Activated T-cell treated with anti-CD3 and anti-CD28 coated beads, Interleukin-2, amount 50 U/mL, for 72 hours (primary cell): ENCODE measurements around the gene WDR74. TPM values are rescaled to one million over a fixed set of nuclear protein-coding genes. Genes with fewer than 3 reads are reported as not detected.
A peak's percentile ranks its signal among the peaks of the same experiment; 100 is the strongest.

Experiments used
- ATAC-seq, 2 donors: fragments of 150-1000 bp; cut with Tn5 transposase; replicated peaks in 1 of 2; 2 replicates each; pipeline ENCODE4 v1.10.0; 2021; ENCODE audit warnings: moderate library complexity in 2 of 2, mild to moderate bottlenecking in 1 of 2
- DNase-seq, 2 donors: peaks; one replicate each; pipeline ENCODE4 v3.0.0; 2021 to 2022; ENCODE audit warnings: mixed read lengths in 1 of 2
- H3K27ac Mint-ChIP-seq: one replicate; pipeline ENCODE4 v1.8.0; 2022; ENCODE audit warnings: mild to moderate bottlenecking, moderate library complexity, mixed read lengths
- H3K27me3 Mint-ChIP-seq: one replicate; pipeline ENCODE4 v1.8.0; 2022; ENCODE audit warnings: low read depth, mixed read lengths
- H3K36me3 Mint-ChIP-seq, 2 donors: one replicate each; pipeline ENCODE4 v1.8.0; 2022; ENCODE audit warnings: mixed read lengths in 2 of 2, mild to moderate bottlenecking in 1 of 2; ENCODE audit not compliant: insufficient read depth in 2 of 2
- H3K4me1 Mint-ChIP-seq: one replicate; pipeline ENCODE4 v1.8.0; 2022; ENCODE audit warnings: low read depth, mixed read lengths
- H3K4me3 Mint-ChIP-seq, 2 donors: one replicate each; pipeline ENCODE4 v1.8.0; 2022; ENCODE audit warnings: mild to moderate bottlenecking in 2 of 2, mixed read lengths in 2 of 2, moderate library complexity in 2 of 2
- H3K9me3 Mint-ChIP-seq, 2 donors: one replicate each; pipeline ENCODE4 v1.8.0; 2022; ENCODE audit warnings: mixed read lengths in 2 of 2
- total RNA-seq, 2 donors: library from RNA; stranded (reverse); gene quantifications; one replicate each; pipeline ENCODE4 v1.2.3, GENCODE V29; 2022

WDR74 gene
- total RNA-seq, 2 donors from 2014 or later, result 101 to 104 TPM

GRCh38 chr11:62789576-62789975 is 49.8 kb downstream of the WDR74 start:
- DNase-seq (no peak), ATAC-seq (no peak)
- Mint-ChIP-seq H3K27me3 (no peaks in the 10 kb centered on the region), H3K4me3 (peak overlapping the region; percentile 94 to 95), H3K36me3 (peaks cover 6 to 20% of the 10 kb centered on the region in 2 donors), H3K9me3 (no peaks in the 10 kb centered on the region), H3K27ac (peak overlapping the region; percentile 75), H3K4me1 (peaks cover 62% of the 10 kb centered on the region)

GRCh38 chr11:62788991-62789390 is 50.4 kb downstream of the WDR74 start:
- DNase-seq, result no peak
- Mint-ChIP-seq H3K27me3 (no peaks in the 10 kb centered on the region), H3K9me3 (no peaks in the 10 kb centered on the region), H3K36me3 (peaks cover 4 to 14% of the 10 kb centered on the region in 2 donors), H3K27ac (peak overlapping the region; percentile 75), H3K4me3 (peak overlapping the region; percentile 94 to 95), H3K4me1 (peaks cover 62% of the 10 kb centered on the region)
- ATAC-seq, result no peak

GRCh38 chr11:62787005-62787759 is 52.2 kb downstream of the WDR74 start, which contains the start of gene TMEM179B:
TMEM179B (plus strand) TSS chr11:62787402; CDS start chr11:62787432, 30 bp downstream.
- peaks cover 2 to 16% of the 10 kb centered on the region in 2 donors for H3K36me3 Mint-ChIP-seq
- peak; percentile 99 for DNase-seq

GRCh38 chr11:62786318-62787004 is 52.9 kb downstream of the WDR74 start:
- Mint-ChIP-seq H3K4me1 (peaks cover 50% of the 10 kb centered on the region), H3K4me3 (peak overlapping the region; percentile 89 to 96), H3K27ac (peak overlapping the region; percentile 86), H3K9me3 (no peaks in the 10 kb centered on the region), H3K27me3 (no peaks in the 10 kb centered on the region), H3K36me3 (peaks cover 2 to 16% of the 10 kb centered on the region in 2 donors)
- peak; percentile 71 to 75 for ATAC-seq
- DNase-seq, result peak; percentile 92 to 94

More at GRCh38 chr11:62787005-62787759, 52.2 kb downstream of the WDR74 start, which contains the start of gene TMEM179B:
- H3K9me3 Mint-ChIP-seq, result no peaks in the 10 kb centered on the region
- peak within 1 kb of the TSS; percentile 86 for H3K27ac Mint-ChIP-seq
- H3K27me3 Mint-ChIP-seq, result no peaks in the 10 kb centered on the region
- H3K4me3 Mint-ChIP-seq, result peak within 1 kb of the TSS; percentile 94 to 96
- H3K4me1 Mint-ChIP-seq, result peaks cover 55% of the 10 kb centered on the region
- ATAC-seq, result peak; percentile 73 to 80

Other genes starting within 250 kb of the WDR74 start
- gene TUT1, start 248.1 kb downstream of the WDR74 start, total RNA-seq, result 10 to 100 TPM; 32.8 to 36.8 TPM
- 100 to 1,000 TPM; 173 to 241 TPM for gene MTA2, start 237.7 kb downstream of the WDR74 start, total RNA-seq
- 100 to 1,000 TPM; 132 to 148 TPM for gene EML3, start 226.8 kb downstream of the WDR74 start, total RNA-seq
- gene ROM1, start 226.3 kb downstream of the WDR74 start, total RNA-seq, result 1 to 10 TPM; 5.1 to 6.7 TPM
- gene B3GAT3, start 217.6 kb downstream of the WDR74 start, total RNA-seq, result 10 to 100 TPM; 72.2 to 79.9 TPM
- gene GANAB, start 193.0 kb downstream of the WDR74 start, total RNA-seq, result 100 to 1,000 TPM; 310 to 312 TPM
- gene INTS5, start 186.3 kb downstream of the WDR74 start, total RNA-seq, result 10 to 100 TPM; 25.0 to 26.1 TPM
- gene C11orf98, start 174.4 kb downstream of the WDR74 start, total RNA-seq, result 10 to 100 TPM; 59.2 to 62.1 TPM
- 10 to 100 TPM; 35.2 to 46.0 TPM for gene CSKMT, start 174.3 kb downstream of the WDR74 start, total RNA-seq
- gene UQCC3, start 167.9 kb downstream of the WDR74 start, total RNA-seq, result 1 to 10 TPM; 5.6 to 7.1 TPM
- gene LBHD1, start 167.3 kb downstream of the WDR74 start, total RNA-seq, result 10 to 100 TPM in 1 of 2 donors, 1 to 10 TPM in 1; 9.9 to 13.0 TPM
- 100 to 1,000 TPM; 154 to 163 TPM for gene UBXN1, start 160.5 kb downstream of the WDR74 start, total RNA-seq
- gene LRRN4CL, start 150.1 kb downstream of the WDR74 start, total RNA-seq, result under 1 TPM; 0.12 to 0.38 TPM
- 10 to 100 TPM; 38.4 to 40.7 TPM for gene BSCL2, start 132.2 kb downstream of the WDR74 start, total RNA-seq
- gene GNG3, start 131.9 kb downstream of the WDR74 start, total RNA-seq, result not detected
- gene HNRNPUL2, start 112.1 kb downstream of the WDR74 start, total RNA-seq, result 10 to 100 TPM; 56.7 to 66.8 TPM
- gene TTC9C, start 111.1 kb downstream of the WDR74 start, total RNA-seq, result 10 to 100 TPM; 67.3 to 68.9 TPM
- 10 to 100 TPM; 12.2 to 12.4 TPM for gene ZBTB3, start 85.4 kb downstream of the WDR74 start, total RNA-seq
- gene POLR2G, start 78.0 kb downstream of the WDR74 start, total RNA-seq, result 100 to 1,000 TPM; 105 to 107 TPM
- 10 to 100 TPM; 13.6 to 15.5 TPM for gene TAF6L, start 68.2 kb downstream of the WDR74 start, total RNA-seq
- gene TMEM179B, start 52.2 kb downstream of the WDR74 start, total RNA-seq, result 10 to 100 TPM; 18.8 to 23.1 TPM
- gene TMEM223, start 47.6 kb downstream of the WDR74 start, total RNA-seq, result 10 to 100 TPM in 1 of 2 donors, 1 to 10 TPM in 1; 8.4 to 10.8 TPM
- gene NXF1, start 34.1 kb downstream of the WDR74 start, total RNA-seq, result 100 to 1,000 TPM; 117 to 131 TPM
- 10 to 100 TPM; 53.9 to 70.1 TPM for gene STX5, start 7.5 kb downstream of the WDR74 start, total RNA-seq
- 1 to 10 TPM in 1 of 2 donors, under 1 TPM in 1; 0.77 to 1.5 TPM for gene TEX54, start 6.7 kb downstream of the WDR74 start, total RNA-seq
- gene SLC3A2, start 41.3 kb upstream of the WDR74 start, total RNA-seq, result 100 to 1,000 TPM; 730 to 898 TPM
- gene CHRM1, start 81.8 kb upstream of the WDR74 start, total RNA-seq, result not detected
- not detected for gene SLC22A6, start 145.4 kb upstream of the WDR74 start, total RNA-seq
- not detected for gene SLC22A8, start 176.3 kb upstream of the WDR74 start, total RNA-seq